ENCODE measurements around the gene CSK. TPM values are rescaled to one million over a fixed set of nuclear protein-coding genes. Genes with fewer than 3 reads are reported as not detected.

Gene CSK
- total and polyA plus RNA-seq, 2 of the 8 experiments (the other 6 are each of a cell fraction or from before 2014, with no cell fraction given) = 13.7 to 50.2 TPM

DNA sequence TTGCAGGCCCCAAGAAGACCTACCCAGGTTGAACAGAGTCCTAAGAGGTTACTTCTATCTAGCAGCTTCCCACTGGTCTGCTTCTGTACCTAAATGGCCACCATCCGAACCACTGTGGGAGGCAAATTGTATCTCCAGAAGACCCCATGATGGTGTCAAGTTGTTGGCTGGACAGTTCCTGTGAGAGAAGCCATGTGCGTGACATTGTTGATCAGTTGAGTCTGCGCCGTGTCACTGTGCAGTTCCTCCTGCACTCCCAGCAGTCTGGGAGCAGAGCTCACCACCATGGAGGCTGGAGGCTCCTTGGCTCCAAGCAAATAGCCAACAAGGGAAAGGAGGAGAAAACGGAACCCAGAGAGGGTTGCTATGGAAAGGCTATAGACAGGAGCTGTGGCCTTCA, 49.0 kb upstream of the CSK start (continued):
- TF ChIP-seq RXRA (IDR thresholded peaks at IDR 0.05; ENCODE audit: insufficient read depth, low read depth, low read length) = no peak
